Calu3 (cell line): ENCODE measurements around the gene CCDC192. TPM values are rescaled to one million over a fixed set of nuclear protein-coding genes. Genes with fewer than 3 reads are reported as not detected.
"Not testable (repeated sequence)": the region's sequence is repeated elsewhere in the genome, so short reads cannot be mapped to it uniquely, and the experiment has no call there.

ENCODE experiments used
- BruUV-seq: library from RNA; stranded (reverse); fragments of 400-500 nt; replicated peaks from 2 replicates; lab custom pipeline; 2021; lab: Mats Ljungman, UMichigan
- CTCF ChIA-PET: fragments of 300-600 bp; sonication (Branson Sonifier 250); formaldehyde crosslinking; loops from one replicate; lab custom pipeline; 2022; ENCODE audit warnings: antibody characterized with exemption; lab: Charles Lee
- DNase-seq: peaks from one replicate; pipeline ENCODE4 v3.0.0; 2022
- H3K27ac Mint-ChIP-seq: one replicate; pipeline ENCODE4 v1.8.0; 2022; ENCODE audit warnings: mixed read lengths; ENCODE audit not compliant: unreplicated experiment
- H3K27me3 Mint-ChIP-seq: one replicate; pipeline ENCODE4 v1.8.0; 2022; ENCODE audit warnings: mixed read lengths; ENCODE audit not compliant: unreplicated experiment
- H3K36me3 Mint-ChIP-seq: one replicate; pipeline ENCODE4 v1.8.0; 2022; ENCODE audit warnings: mild to moderate bottlenecking, moderate library complexity, mixed read lengths; ENCODE audit not compliant: insufficient read depth, unreplicated experiment
- H3K4me1 Mint-ChIP-seq: one replicate; pipeline ENCODE4 v1.8.0; 2022; ENCODE audit warnings: mild to moderate bottlenecking, low read depth, mixed read lengths; ENCODE audit not compliant: unreplicated experiment
- H3K4me3 Mint-ChIP-seq: one replicate; pipeline ENCODE4 v1.8.0; 2022; ENCODE audit warnings: mild to moderate bottlenecking, low read depth, moderate library complexity, mixed read lengths; ENCODE audit not compliant: unreplicated experiment
- H3K9me3 Mint-ChIP-seq: one replicate; pipeline ENCODE4 v1.8.0; 2022; ENCODE audit warnings: low read depth, mixed read lengths; ENCODE audit not compliant: unreplicated experiment
- CTCF ChIP-seq: fragments of 200-600 bp; IDR thresholded peaks from one replicate; pipeline ENCODE4 v1.8.0; 2022; ENCODE audit warnings: antibody characterized with exemption; ENCODE audit not compliant: unreplicated experiment
- intact Hi-C: fragments of 100-400 bp; cut with micrococcal nuclease; formaldehyde crosslinking; loops from one replicate; pipeline ENCODE4 v1.10.0; 2022; ENCODE audit not compliant: unreplicated experiment
- total RNA-seq: library from RNA; stranded (reverse); gene quantifications from 2 replicates; pipeline ENCODE4 v1.2.3, GENCODE V29; 2022

Gene CCDC192
- total RNA-seq, 1 experiment from 2014 or later: 2.5 TPM

- intact Hi-C loops: no loop called here
- BruUV-seq: no TSS peak
- H3K9me3 Mint-ChIP-seq: peaks cover 9% of the 10 kb centered on the region
- no peaks in the 10 kb centered on the region for H3K36me3 Mint-ChIP-seq
- H3K27ac Mint-ChIP-seq: no peak overlapping the region
- H3K4me3 Mint-ChIP-seq: no peak overlapping the region
- CTCF ChIA-PET: no interaction called here
- H3K27me3 Mint-ChIP-seq: no peaks in the 10 kb centered on the region
- no peak for DNase-seq
- TF ChIP-seq CTCF: no peak
- H3K4me1 Mint-ChIP-seq: peaks cover 2% of the 10 kb centered on the region
These were observed 88.2 kb downstream of the CCDC192 start for GRCh38 chr5:127791439-127791838.

GRCh38 chr5:127791908-127792307 lies 88.7 kb downstream of the CCDC192 start:
- CTCF ChIA-PET, H3K27me3 Mint-ChIP-seq, BruUV-seq, H3K4me3 Mint-ChIP-seq, H3K4me1 Mint-ChIP-seq, H3K9me3 Mint-ChIP-seq, intact Hi-C loops, DNase-seq, H3K36me3 Mint-ChIP-seq, H3K27ac Mint-ChIP-seq: not testable (repeated sequence)

- no peak for DNase-seq
- TF ChIP-seq CTCF: no peak
- Mint-ChIP-seq H3K36me3 (no peaks in the 10 kb centered on the region), H3K27me3 (no peaks in the 10 kb centered on the region), H3K4me3 (no peak overlapping the region), H3K27ac (no peak overlapping the region), H3K4me1 (no peaks in the 10 kb centered on the region), H3K9me3 (peaks cover 9% of the 10 kb centered on the region)
- BruUV-seq: no TSS peak
- CTCF ChIA-PET: interaction anchor here (0.7 kb wide), 1 partner anchor 9 kb away, joined by 3 read pairs; no protein-coding TSS in a partner anchor
- intact Hi-C loops: no loop called here
These were observed 89.9 kb downstream of the CCDC192 start for GRCh38 chr5:127793052-127793451.

GRCh38 chr5:127793879-127794278 lies 90.7 kb downstream of the CCDC192 start:
- Mint-ChIP-seq H3K4me3 (no peak overlapping the region), H3K4me1 (no peaks in the 10 kb centered on the region), H3K9me3 (peaks cover 9% of the 10 kb centered on the region), H3K36me3 (no peaks in the 10 kb centered on the region), H3K27ac (no peak overlapping the region), H3K27me3 (no peaks in the 10 kb centered on the region)
- BruUV-seq: no TSS peak
- TF ChIP-seq CTCF: no peak
- no peak for DNase-seq
- intact Hi-C loops: no loop called here
- CTCF ChIA-PET: interaction anchor here (0.6 kb wide), 1 partner anchor 1105 kb away, joined by 3 read pairs; no protein-coding TSS in a partner anchor

GRCh38 chr5:127796211-127796610 lies 93.0 kb downstream of the CCDC192 start:
- no peaks in the 10 kb centered on the region for H3K27me3 Mint-ChIP-seq
- CTCF ChIA-PET: no interaction called here

More at GRCh38 chr5:127796211-127796610, 93.0 kb downstream of the CCDC192 start:
- no TSS peak for BruUV-seq
- TF ChIP-seq CTCF: no peak
- Mint-ChIP-seq H3K27ac (no peak overlapping the region), H3K4me1 (no peaks in the 10 kb centered on the region), H3K9me3 (peaks cover 6% of the 10 kb centered on the region), H3K36me3 (no peaks in the 10 kb centered on the region), H3K4me3 (no peak overlapping the region)
- intact Hi-C loops: no loop called here
- DNase-seq: no peak
